Endothelial cell of umbilical vein (primary cell): ENCODE results near the gene SYNJ1. TPM values are rescaled to one million over a fixed set of nuclear protein-coding genes. Genes with fewer than 3 reads are reported as not detected.

Experiments used
- BruUV-seq: library from RNA; stranded (reverse); fragments of 400-500 nt; replicated peaks from 2 replicates; lab custom pipeline; 2021; lab: Mats Ljungman, UMichigan
- CTCF ChIA-PET: fragments of 300-600, 350-600 bp; sonication (Branson Sonifier 250); formaldehyde crosslinking; loops from one replicate; lab custom pipeline; 2021; ENCODE audit warnings: antibody characterized with exemption, inconsistent platforms; lab: Charles Lee
- POLR2A ChIA-PET: fragments of 300-600, 350-600 bp; sonication (Branson Sonifier 250); formaldehyde crosslinking; loops from one replicate; lab custom pipeline; 2021; ENCODE audit warnings: antibody characterized with exemption, inconsistent platforms; lab: Charles Lee
- DNase-seq: peaks from one replicate; pipeline ENCODE4 v3.0.0-alpha.2; 2011; ENCODE audit warnings: low read depth, low spot score
- FAIRE-seq: peaks from 2 replicates; lab custom pipeline; 2011; peaks lifted over from hg19 to GRCh38; lab: Jason Lieb, UNC
- H2AFZ ChIP-seq: 2 replicates; pipeline ENCODE4 v1.6.0; 2012; ENCODE audit warnings: low read depth, low read length, control low read depth, inconsistent platforms
- H3K27ac ChIP-seq: 2 replicates; pipeline ENCODE4 v1.5.1; 2011; ENCODE audit warnings: low read depth, mild to moderate bottlenecking, control low read depth, low read length, moderate library complexity; ENCODE audit not compliant: insufficient read depth
- H3K27me3 ChIP-seq, 2 experiments: 2 replicates each; pipeline versions ENCODE4 v1.6.0 to v1.6.1; 2011; ENCODE audit warnings: low read length in 2 of 2, mixed read lengths in 1 of 2; ENCODE audit not compliant: control insufficient read depth in 2 of 2, insufficient read depth in 2 of 2
- H3K36me3 ChIP-seq, 2 experiments: 2 replicates in 1 of 2; 3 replicates in 1 of 2; pipeline ENCODE4 v1.5.1; 2011; ENCODE audit warnings: low read length in 2 of 2, mild to moderate bottlenecking in 1 of 2, moderate library complexity in 1 of 2; ENCODE audit not compliant: control insufficient read depth in 2 of 2, insufficient read depth in 2 of 2; ENCODE audit errors: extremely low read depth in 1 of 2
- H3K4me1 ChIP-seq: 3 replicates; pipeline ENCODE4 v1.5.1; 2011; ENCODE audit warnings: mild to moderate bottlenecking, low read length; ENCODE audit not compliant: control insufficient read depth, insufficient read depth; ENCODE audit errors: extremely low read depth
- H3K4me2 ChIP-seq: 2 replicates; pipeline ENCODE4 v1.6.1; 2011; ENCODE audit warnings: low read length, control low read depth, mixed read lengths; ENCODE audit not compliant: insufficient read depth
- H3K4me3 ChIP-seq, 3 experiments: fragments of 200-600 bp in 1 of 3; sonication (generic), shearing (Covaris generic) in 1 of 3; replicated peaks in 1 of 3; 2 replicates each; pipeline ENCODE4 v1.5.1; 2011 to 2016; ENCODE audit warnings: control low read depth in 3 of 3, low read length in 3 of 3, mild to moderate bottlenecking in 2 of 3, inconsistent platforms in 1 of 3, low read depth in 1 of 3, moderate library complexity in 1 of 3; ENCODE audit not compliant: insufficient read depth in 1 of 3
- H3K79me2 ChIP-seq: 2 replicates; pipeline ENCODE4 v1.6.0; 2012; ENCODE audit warnings: low read length, inconsistent platforms; ENCODE audit not compliant: control insufficient read depth, insufficient read depth
- H3K9ac ChIP-seq: replicated peaks from 2 replicates; pipeline ENCODE3; 2011; ENCODE audit warnings: low read length, control low read depth; ENCODE audit not compliant: insufficient read depth; ENCODE audit errors: extremely low read depth
- H3K9me1 ChIP-seq: replicated peaks from 3 replicates; pipeline ENCODE4 v1.6.0; 2011; ENCODE audit warnings: mild to moderate bottlenecking, low read length; ENCODE audit not compliant: control insufficient read depth, insufficient read depth; ENCODE audit errors: extremely low read depth
- H3K9me3 ChIP-seq: replicated peaks from 2 replicates; pipeline ENCODE4 v1.5.1; 2012; ENCODE audit warnings: low read length, inconsistent platforms; ENCODE audit not compliant: control insufficient read depth, insufficient read depth
- H4K20me1 ChIP-seq: replicated peaks from 2 replicates; pipeline ENCODE3; 2011; ENCODE audit warnings: mild to moderate bottlenecking, low read length; ENCODE audit not compliant: control insufficient read depth, insufficient read depth; ENCODE audit errors: extremely low read depth
- CTCF ChIP-seq, 2 donors: IDR thresholded peaks; 1 replicate in 1 of 2; 2 replicates in 1 of 2; pipeline ENCODE4 v1.5.1; 2011; ENCODE audit warnings: low read length in 2 of 2, mild to moderate bottlenecking in 2 of 2, moderate library complexity in 2 of 2, control low read depth in 1 of 2, inconsistent platforms in 1 of 2, low read depth in 1 of 2; ENCODE audit not compliant: insufficient read depth in 1 of 2; ENCODE audit errors: extremely low read depth in 1 of 2
- EZH2 ChIP-seq: IDR thresholded peaks from 2 replicates; pipeline ENCODE4 v1.6.1; 2012; ENCODE audit warnings: borderline replicate concordance, low read depth, mild to moderate bottlenecking, moderate library complexity, low read length, inconsistent platforms; ENCODE audit not compliant: severe bottlenecking
- FOS ChIP-seq: IDR thresholded peaks from 2 replicates; pipeline ENCODE4 v1.6.1; 2011; ENCODE audit warnings: mild to moderate bottlenecking, low read length, moderate library complexity, borderline replicate concordance; ENCODE audit not compliant: insufficient read depth
- GATA2 ChIP-seq: IDR thresholded peaks from 2 replicates; pipeline ENCODE4 v1.7.0; 2011; ENCODE audit warnings: low read depth, mild to moderate bottlenecking, moderate library complexity, mixed read lengths, low read length; ENCODE audit not compliant: insufficient read length, insufficient read depth
- JUN ChIP-seq: IDR thresholded peaks from 2 replicates; pipeline ENCODE4 v1.6.1; 2011; ENCODE audit warnings: borderline replicate concordance, low read depth; ENCODE audit not compliant: insufficient read length, insufficient read depth
- MAX ChIP-seq: IDR thresholded peaks from 2 replicates; pipeline ENCODE4 v1.6.1; 2011; ENCODE audit not compliant: insufficient read depth, insufficient read length
- MYC ChIP-seq: IDR thresholded peaks from one replicate; pipeline ENCODE4 v1.6.1; 2011; ENCODE audit warnings: mild to moderate bottlenecking, low read depth, low read length
- POLR2A ChIP-seq: IDR thresholded peaks from 2 replicates; pipeline ENCODE4 v1.6.1; 2012; ENCODE audit warnings: low read depth, mild to moderate bottlenecking, control low read depth, low read length
- POLR2AphosphoS5 ChIP-seq: IDR thresholded peaks from 2 replicates; pipeline ENCODE4 v1.6.1; 2012; ENCODE audit warnings: low read depth, mild to moderate bottlenecking, control low read depth, low read length, moderate library complexity; ENCODE audit not compliant: insufficient read depth
- dilution Hi-C: fragments of 300-500 bp; cut with MboI; formaldehyde crosslinking; loops from one replicate; pipeline ENCODE4 v1.15.0; 2019; ENCODE audit warnings: low sequenced_read_pairs; ENCODE audit not compliant: extremely low pct_ligation_motif_present
- intact Hi-C: fragments of 100-400 bp; cut with micrococcal nuclease; formaldehyde crosslinking; loops from one replicate; pipeline ENCODE4 v1.10.0; 2022
- polyA plus RNA-seq, 4 experiments: library from polyadenylated mRNA; depleted of rRNA in 3 of 4; stranded (reverse) in 3 of 4; unstranded in 1 of 4; fragments of >200 nt; gene quantifications; 2 replicates each; pipeline versions ENCODE4 v1.2.1 to v1.2.3, GENCODE V29; 2011 to 2012; ENCODE audit warnings: missing spikeins in 1 of 4
- total RNA-seq: library from RNA; stranded (reverse); gene quantifications from 2 replicates; pipeline ENCODE4 v1.2.3, GENCODE V29; 2021

The SYNJ1 gene
- total and polyA plus RNA-seq, 2 donors (not counting 3 experiments of a cell fraction or from before 2014, with no cell fraction given) = 5.9 to 17.0 TPM

GRCh38 chr21:32735524-32735923, 7.7 kb upstream of the SYNJ1 start:
- no peak for FAIRE-seq
- dilution Hi-C loops = no loop called here
- Histone ChIP-seq H3K9ac (no peak overlapping the region), H3K9me3 (no peaks in the 10 kb centered on the region), H3K79me2 (no peaks in the 10 kb centered on the region), H3K36me3 (peaks cover 3 to 13% of the 10 kb centered on the region in 2 experiments), H3K4me1 (no peaks in the 10 kb centered on the region), H2AFZ (no peak overlapping the region), H3K27me3 (no peaks in the 10 kb centered on the region), H4K20me1 (no peaks in the 10 kb centered on the region), H3K4me2 (no peak overlapping the region), H3K9me1 (no peaks in the 10 kb centered on the region), H3K27ac (no peak overlapping the region), H3K4me3 (no peak overlapping the region)
- intact Hi-C loops = no loop called here
- ChIA-PET CTCF (interaction anchor here (1.2 to 1.5 kb wide), 2 partner anchors 12 to 22 kb away, joined by 3 to 4 read pairs; no protein-coding TSS in a partner anchor), POLR2A (no interaction called here)
- no peak for TF ChIP-seq JUN
- no peak for TF ChIP-seq EZH2
- TF ChIP-seq POLR2A = no peak
- TF ChIP-seq POLR2AphosphoS5 = no peak
- no peak for TF ChIP-seq CTCF (IDR thresholded peaks at IDR 0.05; ENCODE audit: extremely low read depth in 1 of 2, insufficient read depth in 1 of 2, low read depth in 1 of 2, low read length in 2 of 2)
- TF ChIP-seq FOS = no peak
- no peak for TF ChIP-seq GATA2
- no peak for TF ChIP-seq MYC
- TF ChIP-seq MAX = no peak
- DNase-seq = no peak
- BruUV-seq = no TSS peak
